Epithelial cell of esophagus (primary cell): Measurements from ENCODE around the gene SAMD14.

Source experiments
- DNase-seq: peaks from one replicate; pipeline ENCODE4 v3.0.0; 2010; ENCODE audit warnings: low read depth
- H3K4me3 ChIP-seq: 2 replicates; pipeline ENCODE4 v1.5.1; 2011; ENCODE audit warnings: mild to moderate bottlenecking, low read length, control low read depth
- CTCF ChIP-seq: IDR thresholded peaks from 2 replicates; pipeline ENCODE4 v1.5.1; 2011; ENCODE audit warnings: low read depth, mild to moderate bottlenecking, low read length, control low read depth, inconsistent platforms; ENCODE audit not compliant: insufficient read depth; ENCODE audit errors: missing control alignments

Gene SAMD14

GRCh38 chr17:50169121-50169764 is 39.3 kb upstream of the SAMD14 start:
- peak; percentile 92 for TF ChIP-seq CTCF
- DNase-seq, result peak; percentile 66
- no peak overlapping the region for H3K4me3 ChIP-seq

GRCh38 chr17:50168319-50168718 is 38.4 kb upstream of the SAMD14 start:
- no peak overlapping the region for H3K4me3 ChIP-seq
- DNase-seq, result no peak

GRCh38 chr17:50167371-50167770 is 37.4 kb upstream of the SAMD14 start:
- no peak for TF ChIP-seq CTCF
- no peak for DNase-seq
- H3K4me3 ChIP-seq, result no peak overlapping the region

More at GRCh38 chr17:50168319-50168718, 38.4 kb upstream of the SAMD14 start:
- TF ChIP-seq CTCF, result no peak

- H3K4me3 ChIP-seq, result no peak overlapping the region
- no peak for TF ChIP-seq CTCF
- no peak for DNase-seq
Observed at GRCh38 chr17:50166518-50167181, 36.7 kb upstream of the SAMD14 start.

- DNase-seq, result no peak
- no peak within 1 kb of the TSS for H3K4me3 ChIP-seq
- TF ChIP-seq CTCF, result no peak
Observed at GRCh38 chr17:50165867-50166517, 36.0 kb upstream of the SAMD14 start, which contains the start of gene SGCA. Gene SGCA, plus strand, starts transcription at chr17:50166005. Its CDS starts 36 bp downstream, at chr17:50166041.

- no peak overlapping the region for H3K4me3 ChIP-seq
- no peak for TF ChIP-seq CTCF
Observed at GRCh38 chr17:50165466-50165865, 35.5 kb upstream of the SAMD14 start.

More at GRCh38 chr17:50165466-50165865, 35.5 kb upstream of the SAMD14 start:
- DNase-seq, result no peak
